Posterior cingulate gyrus (tissue), 11 donors: ENCODE data around the gene PKD2L1.

Experiments used
- DNase-seq, 10 donors: peaks; one replicate each; pipeline versions ENCODE4 v3.0.0 to v3.0.0-alpha.2; 2020 to 2021; ENCODE audit warnings: mixed read lengths in 3 of 10
- intact Hi-C: fragments of 100-400 bp; cut with DNase I; formaldehyde crosslinking; loops from one replicate; pipeline ENCODE4 v1.15.1; 2023

PKD2L1 gene

DNA sequence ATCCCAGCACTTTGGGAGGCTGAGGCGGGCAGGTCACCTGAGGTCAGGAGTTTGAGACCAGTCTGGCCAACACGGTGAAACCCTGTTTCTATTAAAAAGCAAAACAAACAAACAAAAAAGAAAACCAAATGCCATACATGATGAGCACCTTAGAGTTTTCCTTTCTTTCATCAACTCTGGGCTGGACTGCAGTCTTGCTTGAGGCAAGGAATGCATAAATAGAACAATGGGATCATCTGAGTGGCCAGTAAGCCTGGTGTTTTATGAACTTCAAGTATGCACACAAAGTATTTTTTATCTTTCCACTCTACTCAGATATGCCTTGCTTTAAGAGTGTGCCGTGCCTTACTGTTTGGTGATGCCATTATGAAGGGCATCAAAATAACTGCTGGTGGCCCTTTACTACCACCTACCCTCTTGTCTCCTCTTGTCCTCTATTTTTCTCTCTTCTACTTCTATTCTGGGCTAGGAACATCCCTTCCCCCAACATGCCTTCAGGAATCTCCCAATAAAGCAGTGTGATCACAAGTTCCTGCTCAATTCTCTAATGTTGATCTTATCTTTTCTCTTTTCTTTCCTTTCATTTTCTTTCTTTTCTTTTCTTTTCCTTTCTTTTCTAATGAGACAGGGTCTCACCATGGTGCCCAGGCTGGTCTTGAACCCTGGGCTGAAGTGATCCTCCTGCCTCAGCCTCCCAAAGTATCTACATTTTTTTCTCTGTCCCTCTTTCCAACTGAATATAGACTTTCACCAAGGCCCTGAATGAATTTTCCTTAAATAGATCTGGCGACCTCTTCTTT is 27.2 kb upstream of the PKD2L1 start:
- intact Hi-C loops: no loop called here
- DNase-seq: no peak

- DNase-seq: no peak
- intact Hi-C loops: no loop called here
These were observed 26.3 kb upstream of the PKD2L1 start for GRCh38 chr10:100356067-100357017.

- intact Hi-C loops: no loop called here
These were observed 25.1 kb upstream of the PKD2L1 start for GRCh38 chr10:100355086-100355485.

DNA sequence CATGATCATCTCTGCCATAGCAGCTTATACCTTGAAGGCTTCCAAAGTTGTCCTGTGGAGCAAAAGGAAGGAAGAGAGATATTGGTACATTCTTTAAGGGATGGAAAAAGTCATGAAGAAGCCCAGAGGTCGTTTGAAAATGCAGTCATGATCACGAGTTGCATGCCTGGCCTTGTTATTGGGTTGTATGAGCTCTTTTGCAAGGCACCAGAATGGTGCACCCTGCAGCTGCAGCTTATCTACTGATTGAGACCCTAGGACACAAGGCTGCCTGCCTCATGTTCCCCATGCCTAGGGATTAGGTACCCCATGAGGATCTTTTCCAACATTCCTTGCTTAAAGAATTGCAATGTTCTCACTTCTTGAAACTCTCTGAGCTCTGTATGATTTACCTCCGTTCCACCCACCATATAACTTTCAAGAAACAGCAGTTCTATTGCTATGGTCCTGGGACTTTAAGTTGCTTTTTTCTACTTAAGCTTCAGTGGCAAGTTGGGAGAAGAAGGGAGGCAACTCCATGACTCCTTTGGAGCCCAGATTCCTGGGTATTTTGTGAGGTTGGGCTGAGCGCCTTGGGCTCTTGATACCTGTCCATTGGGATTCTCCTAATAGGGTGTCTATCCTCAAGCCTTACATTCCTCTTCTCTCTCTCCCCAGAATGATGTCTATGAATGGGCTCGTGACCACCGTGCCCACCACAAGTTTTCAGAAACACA is 23.9 kb upstream of the PKD2L1 start:
- intact Hi-C loops: no loop called here
- DNase-seq: no peak

More at GRCh38 chr10:100355086-100355485, 25.1 kb upstream of the PKD2L1 start:
- DNase-seq: no peak

DNA sequence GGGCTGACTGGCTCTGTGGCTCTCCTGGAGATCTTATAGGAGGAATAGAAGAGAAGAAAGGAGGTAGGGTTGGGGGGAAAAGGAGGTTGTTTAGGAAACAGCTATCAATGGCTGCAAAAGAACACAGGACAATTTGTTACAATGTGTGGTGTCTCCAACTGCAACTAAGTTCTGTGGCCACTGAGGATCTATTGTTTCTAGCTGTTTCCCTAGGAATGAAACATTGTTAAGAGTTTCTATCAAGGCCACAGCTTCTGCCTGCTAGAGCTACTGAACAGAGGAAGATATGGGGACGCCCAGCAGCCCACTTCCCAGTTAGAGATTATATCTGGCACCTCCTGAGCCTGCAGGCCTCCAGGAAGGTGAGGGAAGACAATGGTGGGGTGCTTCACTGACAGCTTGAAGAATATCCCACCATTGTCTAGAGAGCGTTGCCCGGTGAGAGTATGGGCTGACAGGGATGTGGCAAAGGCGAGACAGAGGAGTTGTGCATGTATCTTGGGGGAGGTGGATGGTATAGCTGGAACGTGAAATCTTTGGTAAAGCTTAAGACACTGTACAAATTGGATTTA is 21.0 kb upstream of the PKD2L1 start:
- intact Hi-C loops: no loop called here
- DNase-seq: no peak

- no peak for DNase-seq
These were observed 19.6 kb upstream of the PKD2L1 start for GRCh38 chr10:100349672-100350071.

GRCh38 chr10:100349087-100349486 is 19.1 kb upstream of the PKD2L1 start:
- intact Hi-C loops: loop anchor here (10.0 kb wide), 1 partner anchor 176 kb away; the partner anchor contains the start of gene NDUFB8

More at GRCh38 chr10:100349672-100350071, 19.6 kb upstream of the PKD2L1 start:
- intact Hi-C loops: loop anchor here (10.0 kb wide), 1 partner anchor 175 kb away; the partner anchor contains the start of gene NDUFB8

GRCh38 chr10:100348389-100348927 is 18.4 kb upstream of the PKD2L1 start:
- DNase-seq: no peak
- intact Hi-C loops: loop anchor here (10.0 kb wide), 1 partner anchor 176 kb away; the partner anchor contains the start of gene NDUFB8

More at GRCh38 chr10:100349087-100349486, 19.1 kb upstream of the PKD2L1 start:
- DNase-seq: no peak

- peak in 1 of 10 donors; percentile 78 for DNase-seq
- intact Hi-C loops: loop anchor here (2.0 to 10.0 kb wide), 2 partner anchors 25 to 177 kb away; partner anchors contain the start of gene NDUFB8
These were observed 17.7 kb upstream of the PKD2L1 start for GRCh38 chr10:100347568-100348195.

DNA sequence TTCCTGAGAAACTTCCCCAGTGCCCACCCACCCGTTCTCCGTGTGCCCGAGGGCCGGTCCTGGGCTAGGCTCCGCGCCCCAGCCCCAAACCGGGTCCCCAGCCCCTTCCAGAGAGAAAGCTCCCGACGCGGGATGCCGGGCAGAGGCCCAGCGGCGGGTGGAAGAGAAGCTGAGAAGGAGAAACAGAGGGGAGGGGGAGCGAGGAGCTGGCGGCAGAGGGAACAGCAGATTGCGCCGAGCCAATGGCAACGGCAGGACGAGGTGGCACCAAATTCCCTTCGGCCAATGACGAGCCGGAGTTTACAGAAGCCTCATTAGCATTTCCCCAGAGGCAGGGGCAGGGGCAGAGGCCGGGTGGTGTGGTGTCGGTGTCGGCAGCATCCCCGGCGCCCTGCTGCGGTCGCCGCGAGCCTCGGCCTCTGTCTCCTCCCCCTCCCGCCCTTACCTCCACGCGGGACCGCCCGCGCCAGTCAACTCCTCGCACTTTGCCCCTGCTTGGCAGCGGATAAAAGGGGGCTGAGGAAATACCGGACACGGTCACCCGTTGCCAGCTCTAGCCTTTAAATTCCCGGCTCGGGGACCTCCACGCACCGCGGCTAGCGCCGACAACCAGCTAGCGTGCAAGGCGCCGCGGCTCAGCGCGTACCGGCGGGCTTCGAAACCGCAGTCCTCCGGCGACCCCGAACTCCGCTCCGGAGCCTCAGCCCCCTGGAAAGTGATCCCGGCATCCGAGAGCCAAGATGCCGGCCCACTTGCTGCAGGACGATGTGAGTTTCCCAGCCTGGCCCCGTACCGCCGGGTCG is 16.9 kb upstream of the PKD2L1 start, which contains the start of gene SCD:
Gene SCD (plus strand): TSS at position 469 of the 803 bp plus-strand sequence. CDS start 272 bp downstream, at position 741.
- DNase-seq: peak; percentile 93 to 99 (median 95)
- intact Hi-C loops: loop anchor here (2.0 to 10.0 kb wide), 2 partner anchors 26 to 178 kb away; partner anchors contain the start of gene NDUFB8

GRCh38 chr10:100346351-100346764 is 16.3 kb upstream of the PKD2L1 start:
- DNase-seq: peak; percentile 68 to 97 (median 81)
- intact Hi-C loops: loop anchor here (2.0 to 10.0 kb wide), 2 partner anchors 26 to 178 kb away; partner anchors contain the start of gene NDUFB8

DNA sequence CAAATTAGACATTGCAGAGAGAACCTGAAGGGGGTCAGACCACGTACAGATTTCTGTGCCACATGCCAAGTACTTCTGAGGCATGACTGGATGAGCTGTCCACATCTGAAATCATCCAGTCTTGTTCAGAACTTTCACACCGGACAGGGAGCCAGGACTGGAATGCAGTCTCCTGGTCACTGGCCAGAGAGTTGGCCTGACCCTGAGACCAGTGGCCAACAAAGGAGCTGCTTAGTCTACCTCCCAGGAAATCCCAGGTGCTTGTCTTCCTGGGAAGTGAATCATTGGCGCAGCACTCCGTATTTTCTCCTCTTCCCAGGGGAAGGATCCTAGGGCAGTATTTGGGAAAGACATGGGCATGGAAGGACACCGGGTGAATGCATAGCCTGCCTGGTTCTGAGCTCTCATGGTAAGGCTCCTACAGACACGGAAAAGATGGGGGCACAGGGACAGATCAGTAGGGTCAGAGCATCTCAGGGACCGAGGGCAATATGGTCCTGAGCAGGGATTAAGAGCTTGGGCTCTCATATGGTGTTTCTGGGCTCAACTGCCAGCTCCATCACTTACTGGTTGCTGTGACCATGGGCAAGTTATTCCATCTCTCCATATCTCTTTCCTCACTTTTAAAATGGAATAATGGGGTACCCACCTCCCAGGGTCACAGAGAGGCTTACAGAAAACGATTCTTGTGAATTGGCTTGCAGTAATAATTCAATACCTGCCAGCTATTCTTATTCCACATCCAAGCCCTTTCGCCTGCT is 15.7 kb upstream of the PKD2L1 start:
- no peak for DNase-seq
- intact Hi-C loops: loop anchor here (2.0 to 10.0 kb wide), 2 partner anchors 27 to 179 kb away; partner anchors contain the start of gene NDUFB8

DNA sequence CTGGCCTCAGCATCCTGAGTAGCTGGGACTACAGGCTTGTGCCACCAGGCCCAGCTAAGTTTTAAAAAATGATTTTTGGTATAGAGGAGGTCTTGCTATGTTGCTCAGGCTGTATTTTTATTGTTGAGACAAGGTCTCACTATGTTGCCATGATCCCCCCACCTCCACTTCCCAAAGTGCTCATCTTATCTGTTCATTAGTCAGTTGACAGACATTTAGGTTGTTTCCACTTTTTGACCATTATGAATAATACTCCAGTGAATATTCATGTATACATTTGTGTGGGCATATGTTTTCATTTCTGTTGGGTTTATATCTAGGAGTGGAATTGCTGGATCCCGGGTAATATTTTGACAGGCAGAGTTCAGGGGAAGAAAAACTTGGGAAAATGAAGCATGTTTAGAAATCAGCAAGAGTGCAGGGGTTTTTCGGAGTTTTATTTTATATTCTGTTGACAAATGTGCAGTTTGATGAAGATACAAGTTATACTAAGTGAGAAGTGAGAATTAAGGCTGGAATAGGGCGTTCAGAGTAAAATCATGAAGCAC is 14.3 kb upstream of the PKD2L1 start:
- intact Hi-C loops: loop anchor here (5.0 to 10.0 kb wide), 2 partner anchors 57 to 180 kb away; partner anchors contain the start of genes BLOC1S2 and NDUFB8
- no peak for DNase-seq

DNA sequence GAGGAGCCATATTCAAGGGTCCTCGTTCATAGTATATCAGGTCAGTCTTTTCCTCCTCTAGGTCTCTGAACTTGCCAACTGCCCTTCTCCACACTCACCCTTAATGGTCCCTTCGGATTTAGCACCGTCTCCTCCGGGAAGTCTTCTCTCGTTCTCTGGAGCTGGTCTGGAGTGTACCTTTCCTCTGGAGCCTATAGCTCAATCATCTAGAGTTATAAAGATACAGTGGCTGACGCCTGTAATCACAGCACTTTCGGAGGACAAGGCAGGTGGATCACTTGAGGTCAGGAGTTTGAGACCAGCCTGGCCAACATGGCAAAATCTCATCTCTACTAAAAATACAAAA is 12.6 kb upstream of the PKD2L1 start:
- DNase-seq: no peak
- intact Hi-C loops: loop anchor here (5.0 to 10.0 kb wide), 2 partner anchors 55 to 182 kb away; partner anchors contain the start of genes BLOC1S2 and NDUFB8

- DNase-seq: peak in 5 of 10 donors; percentile 32 to 91 (median 62)
- intact Hi-C loops: loop anchor here (5.0 to 10.0 kb wide), 2 partner anchors 55 to 183 kb away; partner anchors contain the start of genes BLOC1S2 and NDUFB8
These were observed 12.1 kb upstream of the PKD2L1 start for GRCh38 chr10:100341953-100342626.
